NCI-H146 treated with DMSO at 0.1 percent for 48 hours (cell line): ENCODE measurements around the gene ADAM19.

Source experiments
- DNase-seq: peaks from one replicate; lab custom pipeline; 2025; ENCODE audit not compliant: unreplicated experiment; lab: John Stamatoyannopoulos, UW

Gene ADAM19

GRCh38 chr5:157519579-157520253 lies 55.9 kb downstream of the ADAM19 start:
- DNase-seq = no peak

GRCh38 chr5:157518963-157519362 lies 56.6 kb downstream of the ADAM19 start:
- DNase-seq = no peak

GRCh38 chr5:157516626-157517325 lies 58.8 kb downstream of the ADAM19 start:
- no peak for DNase-seq

GRCh38 chr5:157516006-157516405 lies 59.6 kb downstream of the ADAM19 start:
- DNase-seq = no peak

GRCh38 chr5:157514974-157515373 lies 60.6 kb downstream of the ADAM19 start:
- DNase-seq = no peak

GRCh38 chr5:157513182-157513581 lies 62.4 kb downstream of the ADAM19 start:
- no peak for DNase-seq

- no peak for DNase-seq
Observed at GRCh38 chr5:157511651-157512644, 63.6 kb downstream of the ADAM19 start.

GRCh38 chr5:157510682-157511081 lies 64.9 kb downstream of the ADAM19 start:
- DNase-seq = no peak

GRCh38 chr5:157509587-157509986 lies 66.0 kb downstream of the ADAM19 start:
- DNase-seq = no peak

- DNase-seq = no peak
Observed at GRCh38 chr5:157509093-157509492, 66.5 kb downstream of the ADAM19 start.

- no peak for DNase-seq
Observed at GRCh38 chr5:157506981-157507780, 68.4 kb downstream of the ADAM19 start.

- DNase-seq = no peak
Observed at GRCh38 chr5:157506066-157506590, 69.4 kb downstream of the ADAM19 start.

GRCh38 chr5:157505496-157505895 lies 70.1 kb downstream of the ADAM19 start:
- no peak for DNase-seq

- no peak for DNase-seq
Observed at GRCh38 chr5:157504053-157504452, 71.5 kb downstream of the ADAM19 start.

- DNase-seq = no peak
Observed at GRCh38 chr5:157502143-157502647, 73.4 kb downstream of the ADAM19 start.

GRCh38 chr5:157497875-157498611 lies 77.5 kb downstream of the ADAM19 start:
- no peak for DNase-seq

- DNase-seq = no peak
Observed at GRCh38 chr5:157496864-157497263, 78.7 kb downstream of the ADAM19 start.

GRCh38 chr5:157494178-157494832 lies 81.3 kb downstream of the ADAM19 start:
- no peak for DNase-seq

- DNase-seq = no peak
Observed at GRCh38 chr5:157492886-157493285, 82.7 kb downstream of the ADAM19 start.
